GM23338 (cell line): Measurements from ENCODE around the gene MEF2A. TPM values are rescaled to one million over a fixed set of nuclear protein-coding genes. Genes with fewer than 3 reads are reported as not detected.
A peak's percentile ranks its signal among the peaks of the same experiment; 100 is the strongest.

ENCODE experiments used
- ATAC-seq: fragments of 200-7000 bp; cut with Tn5 transposase; 3 replicates; pipeline ENCODE4 v1.9.1; 2020
- DNase-seq: peaks from one replicate; pipeline ENCODE4 v3.0.0-alpha.2; 2015; ENCODE audit warnings: low spot score
- H2AFZ ChIP-seq: fragments of 200-600 bp; sonication (generic); 2 replicates; pipeline ENCODE4 v1.8.0; 2016; ENCODE audit warnings: antibody characterized with exemption, mild to moderate bottlenecking, moderate library complexity
- H3F3A ChIP-seq: fragments of 200-600 bp; sonication (generic); replicated peaks from 2 replicates; pipeline ENCODE4 v1.8.0; 2017; ENCODE audit warnings: antibody characterized with exemption, mixed run types, low read depth
- H3K27ac ChIP-seq: fragments of 200-600 bp; sonication (generic); 2 replicates; pipeline ENCODE4 v1.6.1; 2016; ENCODE audit warnings: low read depth
- H3K27me3 ChIP-seq: fragments of 200-600 bp; sonication (generic); 2 replicates; pipeline ENCODE4 v1.8.0; 2016; ENCODE audit warnings: mild to moderate bottlenecking, mixed run types, moderate library complexity; ENCODE audit not compliant: insufficient read depth
- H3K36me3 ChIP-seq: fragments of 200-600 bp; sonication (generic); 2 replicates; pipeline ENCODE4 v1.8.0; 2016; ENCODE audit warnings: mild to moderate bottlenecking; ENCODE audit not compliant: insufficient read depth
- H3K4me1 ChIP-seq: fragments of 200-600 bp; sonication (generic); 2 replicates; pipeline ENCODE4 v1.8.0; 2016; ENCODE audit warnings: mild to moderate bottlenecking, moderate library complexity; ENCODE audit not compliant: insufficient read depth
- H3K4me2 ChIP-seq: fragments of 200-600 bp; sonication (generic); 2 replicates; pipeline ENCODE4 v1.7.1; 2017; ENCODE audit warnings: mixed run types
- H3K4me3 ChIP-seq: fragments of 200-600 bp; sonication (generic); 2 replicates; pipeline ENCODE4 v1.6.1; 2016; ENCODE audit warnings: mixed run types
- H3K79me2 ChIP-seq: fragments of 200-600 bp; sonication (generic); replicated peaks from 2 replicates; pipeline ENCODE4 v1.8.0; 2017; ENCODE audit warnings: mild to moderate bottlenecking; ENCODE audit not compliant: insufficient read depth
- H3K9me2 ChIP-seq: fragments of 200-600 bp; sonication (generic); 2 replicates; pipeline ENCODE4 v1.8.0; 2017; ENCODE audit not compliant: insufficient read depth
- H4K20me1 ChIP-seq: fragments of 200-600 bp; sonication (generic); replicated peaks from 2 replicates; pipeline ENCODE4 v1.8.0; 2017; ENCODE audit warnings: mild to moderate bottlenecking; ENCODE audit not compliant: insufficient read depth
- H3K27ac Mint-ChIP-seq: 2 replicates; pipeline ENCODE4 v1.8.0; 2020; ENCODE audit warnings: inconsistent platforms, mild to moderate bottlenecking, moderate library complexity, mixed read lengths
- H3K27me3 Mint-ChIP-seq: 3 replicates; pipeline ENCODE4 v1.8.0; 2022; ENCODE audit warnings: low read depth, mild to moderate bottlenecking, moderate library complexity, mixed read lengths, inconsistent platforms; ENCODE audit not compliant: insufficient read depth, poor library complexity
- H3K36me3 Mint-ChIP-seq: 3 replicates; pipeline ENCODE4 v1.8.0; 2021; ENCODE audit warnings: low read depth, mild to moderate bottlenecking, inconsistent platforms, moderate library complexity, mixed read lengths
- H3K4me1 Mint-ChIP-seq: 3 replicates; pipeline ENCODE4 v1.8.0; 2020; ENCODE audit warnings: mild to moderate bottlenecking, inconsistent platforms, mixed read lengths
- H3K4me3 Mint-ChIP-seq: 3 replicates; pipeline ENCODE4 v1.8.0; 2021; ENCODE audit warnings: moderate library complexity, mild to moderate bottlenecking, inconsistent platforms, mixed read lengths
- H3K9me3 Mint-ChIP-seq: 3 replicates; pipeline ENCODE4 v1.8.0; 2020; ENCODE audit warnings: moderate library complexity, mild to moderate bottlenecking, inconsistent platforms, mixed read lengths
- CTCF ChIP-seq, 2 experiments: fragments of 200-600 bp in 1 of 2; sonication (generic) in 1 of 2; conservative IDR thresholded peaks; 2 replicates each; pipeline versions ENCODE4 v1.5.1 to v1.6.1; 2016 to 2017; ENCODE audit warnings: antibody characterized with exemption in 2 of 2, low read depth in 2 of 2, mild to moderate bottlenecking in 2 of 2, moderate library complexity in 1 of 2
- ETS1 ChIP-seq: IDR thresholded peaks from 2 replicates; pipeline ENCODE4 v1.6.1; 2016; ENCODE audit warnings: antibody characterized with exemption
- EZH2 ChIP-seq: fragments of 200-600 bp; sonication (generic); IDR thresholded peaks from one replicate; pipeline ENCODE4 v1.8.0; 2017; ENCODE audit warnings: antibody characterized with exemption, mild to moderate bottlenecking, low read depth; ENCODE audit not compliant: unreplicated experiment
- EZH2phosphoT487 ChIP-seq: fragments of 200-600 bp; sonication (generic); IDR thresholded peaks from one replicate; pipeline ENCODE4 v1.8.1; 2018; ENCODE audit warnings: antibody characterized with exemption; ENCODE audit not compliant: unreplicated experiment
- REST ChIP-seq: IDR thresholded peaks from one replicate; pipeline ENCODE4 v1.6.1; 2018; ENCODE audit warnings: antibody characterized with exemption; ENCODE audit not compliant: unreplicated experiment
- STAT1 ChIP-seq: IDR thresholded peaks from one replicate; pipeline ENCODE4 v1.6.1; 2016; ENCODE audit warnings: antibody characterized with exemption; ENCODE audit not compliant: unreplicated experiment
- ZNF462 ChIP-seq: fragments of 250-450 bp; sonication (Bioruptor Pico); IDR thresholded peaks from 2 replicates; pipeline ENCODE4 v1.5.0; 2020; ENCODE audit warnings: mild to moderate bottlenecking, moderate library complexity
- polyA plus RNA-seq: library from polyadenylated mRNA; unstranded; fragments of >200 nt; fragmentation: Nextera tagmentation; extraction: Ambion mirVana; gene quantifications from 2 replicates; pipeline ENCODE4 v1.2.1, GENCODE V29; 2016
- total RNA-seq: library from RNA; depleted of rRNA; stranded (reverse); fragments of >200 nt; shearing (Covaris generic); gene quantifications from 2 replicates; pipeline ENCODE4 v1.2.3, GENCODE V29; 2014

Gene MEF2A
- total and polyA plus RNA-seq, 2 experiments from 2014 or later = 20.3 to 42.3 TPM

GRCh38 chr15:99586121-99586520 is 20.3 kb downstream of the MEF2A start (continued):
- TF ChIP-seq ZNF462 (CRISPR knock-in tag) = no peak
- no peak for TF ChIP-seq CTCF (conservative IDR thresholded peaks at IDR 0.05; ENCODE audit: low read depth in 2 of 2)
- no peak for TF ChIP-seq STAT1
- no peak for TF ChIP-seq EZH2phosphoT487

GRCh38 chr15:99589801-99590200 is 24.0 kb downstream of the MEF2A start:
- ATAC-seq = no peak
- no peaks in the 10 kb centered on the region for H3K9me2 ChIP-seq
- peaks cover 13% of the 10 kb centered on the region; the same call in 2 of the 3 replicates for H3K9me3 Mint-ChIP-seq
- no peaks in the 10 kb centered on the region for H3K27me3 Mint-ChIP-seq
- H3K36me3 ChIP-seq = peaks cover 6% of the 10 kb centered on the region; the same call in 1 of the 2 replicates
- no peak overlapping the region for H3K4me2 ChIP-seq
- peaks cover 100% of the 10 kb centered on the region for H3K79me2 ChIP-seq
- H3K27me3 ChIP-seq = no peaks in the 10 kb centered on the region
- no peak overlapping the region for H3K27ac ChIP-seq
- H4K20me1 ChIP-seq = 0 out of 2 replicates have a peak, but pooled peaks cover 3% of the 10 kb centered on the region
- no peak for DNase-seq
- peaks cover 25% of the 10 kb centered on the region; the same call in 2 of the 3 replicates for H3K36me3 Mint-ChIP-seq
- peaks cover 25% of the 10 kb centered on the region; the same call in 2 of the 3 replicates for H3K4me1 Mint-ChIP-seq
- no peak overlapping the region for H3K4me3 ChIP-seq
- H3K27ac Mint-ChIP-seq = peak overlapping the region; percentile 54; the same call in 1 of the 2 replicates
- no peaks in the 10 kb centered on the region for H3F3A ChIP-seq
- no peak overlapping the region for H3K4me3 Mint-ChIP-seq
- H3K4me1 ChIP-seq = peaks cover 26% of the 10 kb centered on the region
- H2AFZ ChIP-seq = no peak overlapping the region
- TF ChIP-seq REST = no peak
- TF ChIP-seq CTCF (conservative IDR thresholded peaks at IDR 0.05; ENCODE audit: low read depth in 2 of 2) = no peak
- TF ChIP-seq ETS1 = no peak
- TF ChIP-seq EZH2 = no peak
- no peak for TF ChIP-seq EZH2phosphoT487
